Heart left ventricle (tissue), 16 donors: ENCODE results near the gene MET. TPM values are rescaled to one million over a fixed set of nuclear protein-coding genes. Genes with fewer than 3 reads are reported as not detected.

Experiments
- ATAC-seq, 4 donors: fragments of 200-7000 bp; cut with Tn5 transposase; one replicate each; pipeline ENCODE4 v1.9.1; 2020 to 2022; ENCODE audit warnings: moderate library complexity in 4 of 4, mild to moderate bottlenecking in 3 of 4, moderate number of reproducible peaks in 1 of 4
- DNase-seq, 5 donors: peaks; one replicate each; pipeline ENCODE4 v3.0.0-alpha.2; 2020
- H3K27ac ChIP-seq, 12 donors: fragments of 200-600 bp; sonication (generic) in 4 of 12; one replicate each; pipeline versions ENCODE4 v1.5.0 to v1.8.0; 2016 to 2022; ENCODE audit warnings: mild to moderate bottlenecking in 2 of 12
- H3K27me3 ChIP-seq, 9 donors: fragments of 200-600 bp; sonication (generic) in 2 of 9; one replicate each; pipeline versions ENCODE4 v1.5.1 to v1.8.0; 2016 to 2022; ENCODE audit warnings: mild to moderate bottlenecking in 3 of 9
- H3K36me3 ChIP-seq, 9 donors: fragments of 200-600 bp; sonication (generic) in 2 of 9; one replicate each; pipeline versions ENCODE4 v1.5.0 to v1.8.0; 2018 to 2022; ENCODE audit warnings: mild to moderate bottlenecking in 2 of 9
- H3K4me1 ChIP-seq, 12 donors: fragments of 200-600 bp; sonication (generic) in 4 of 12; one replicate each; pipeline versions ENCODE4 v1.5.0 to v1.8.0; 2016 to 2022; ENCODE audit warnings: mild to moderate bottlenecking in 3 of 12
- H3K4me3 ChIP-seq, 12 donors: fragments of 200-600 bp; sonication (generic) in 4 of 12; one replicate each; pipeline versions ENCODE4 v1.5.0 to v1.8.0; 2017 to 2022; ENCODE audit warnings: mild to moderate bottlenecking in 9 of 12, moderate library complexity in 4 of 12
- H3K9me3 ChIP-seq, 12 donors: fragments of 200-600 bp; sonication (generic) in 4 of 12; one replicate each; pipeline versions ENCODE4 v1.5.0 to v1.8.0; 2016 to 2022; ENCODE audit warnings: mild to moderate bottlenecking in 1 of 12
- POLR2A ChIP-seq, 2 donors: fragments of 450-650 bp; IDR thresholded peaks; one replicate each; pipeline ENCODE4 v1.6.1; 2017; ENCODE audit warnings: antibody characterized with exemption in 2 of 2, mild to moderate bottlenecking in 2 of 2, moderate library complexity in 2 of 2
- WGBS, 4 donors: extraction: QIAGEN DNeasy Blood & Tissue Kit in 2 of 4; methylation state at CpG; one replicate each; pipeline versions ENCODE4 v1.1.5 to v1.1.7; 2013 to 2018; 5-methylcytosine and 5-hydroxymethylcytosine counted together
- intact Hi-C, 10 donors: fragments of 100-400 bp; cut with DNase I; formaldehyde crosslinking; loops; one replicate each; pipeline versions ENCODE4 v1.11.1 to v1.14.2; 2022
- polyA plus RNA-seq, 2 donors: library from polyadenylated mRNA; stranded (reverse); fragments of 200-250 nt; gene quantifications; one replicate each; pipeline ENCODE4 v1.2.3, GENCODE V29; 2013
- total RNA-seq, 9 donors: library from RNA; depleted of rRNA in 2 of 9; stranded (reverse); fragments of >200 nt in 2 of 9; fragmentation: NEBNext Ultra II Directional in 3 of 9; extraction: Animal tissue kit (Norgen Biotek cat#: 25700) in 3 of 9; gene quantifications; one replicate each; pipeline versions ENCODE4 v1.1.0 to v1.2.4, GENCODE V29; 2016 to 2023
- TF ChIP-seq, protein P1 (sequence below), 12 donors: fragments of 200-600 bp; sonication (generic) in 4 of 12; IDR thresholded peaks; one replicate each; pipeline versions ENCODE4 v1.5.0 to v1.8.0; 2018 to 2022; ENCODE audit warnings: antibody characterized with exemption in 12 of 12, mild to moderate bottlenecking in 5 of 12
- donor health status: ischemic (EF 13 %, LVEDD 7.1; RV severe dilation, severe dysfunction).
- donor health status: healthy with polysubstance abuse.
- donor health status: DM: no; HTN: yes; CAD: no.
- donor health status: DM: no; HTN: no; CAD: no.
- donor health status: ischemic (EF 25% LVEDD 6.9; RV normal size, moderate dysfunction).
- donor health status: ischemic (EF 25% LVEDD 5.7; RV mildly dilated, moderate dysfunction).
- donor health status: healthy.
- donor health status: DM: yes; HTN: yes; CAD: no.
- donor health status: ischemic (EF 35%, LVEDD 5.7; RV mildly dilated, moderate dysfunction).
- donor health status: nonischemic (EF 11% LVEDD 7.7; RV severe dilation, severe dysfunction).
- donor health status: DM: yes; HTN: yes; CAD: no.
- donor health status: PGD.
- donor health status: ischemic (EF 29% LVEDD 5.4; RV normal size, mild dysfunction).
- donor health status: nonischemic (EF 23%, LVEDD 6.1; RV moderate dilation, normal function).

The MET gene
- total and polyA plus RNA-seq, 11 donors: 2.4 to 29.7 (median 14.3) TPM

DNA sequence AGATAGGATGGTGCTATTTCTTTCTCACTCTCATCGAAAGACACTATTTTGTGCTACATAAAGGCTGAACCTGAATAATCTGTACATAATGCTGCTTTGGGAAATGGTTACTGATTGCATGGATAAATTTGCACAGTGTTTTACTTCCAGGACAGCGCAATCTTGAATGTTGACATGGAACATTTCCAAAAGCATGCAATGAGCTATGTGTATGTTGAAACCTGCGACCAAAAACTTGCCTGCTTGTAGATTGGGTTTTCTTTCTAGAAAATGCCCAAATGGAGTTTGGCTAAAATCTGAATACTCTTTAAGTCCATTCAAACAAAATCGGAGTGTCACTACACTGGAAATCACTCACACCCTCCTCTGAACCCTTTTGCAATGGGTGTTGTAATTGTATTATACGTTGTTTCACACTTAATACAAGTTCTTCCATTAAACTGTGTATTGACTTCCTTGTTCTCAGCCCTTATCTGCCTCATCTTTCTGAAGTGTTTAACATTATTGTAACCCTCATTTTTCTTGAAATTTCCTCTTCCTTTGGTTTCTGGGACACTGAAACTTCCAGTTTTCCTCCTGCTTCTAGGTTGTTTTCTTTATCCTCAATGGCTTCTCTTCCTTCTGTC lies 116.7 kb downstream of the MET start:
- DNase-seq: no peak
- no peak for TF ChIP-seq POLR2A (IDR thresholded peaks at IDR 0.05)
- TF ChIP-seq, protein P1, sequence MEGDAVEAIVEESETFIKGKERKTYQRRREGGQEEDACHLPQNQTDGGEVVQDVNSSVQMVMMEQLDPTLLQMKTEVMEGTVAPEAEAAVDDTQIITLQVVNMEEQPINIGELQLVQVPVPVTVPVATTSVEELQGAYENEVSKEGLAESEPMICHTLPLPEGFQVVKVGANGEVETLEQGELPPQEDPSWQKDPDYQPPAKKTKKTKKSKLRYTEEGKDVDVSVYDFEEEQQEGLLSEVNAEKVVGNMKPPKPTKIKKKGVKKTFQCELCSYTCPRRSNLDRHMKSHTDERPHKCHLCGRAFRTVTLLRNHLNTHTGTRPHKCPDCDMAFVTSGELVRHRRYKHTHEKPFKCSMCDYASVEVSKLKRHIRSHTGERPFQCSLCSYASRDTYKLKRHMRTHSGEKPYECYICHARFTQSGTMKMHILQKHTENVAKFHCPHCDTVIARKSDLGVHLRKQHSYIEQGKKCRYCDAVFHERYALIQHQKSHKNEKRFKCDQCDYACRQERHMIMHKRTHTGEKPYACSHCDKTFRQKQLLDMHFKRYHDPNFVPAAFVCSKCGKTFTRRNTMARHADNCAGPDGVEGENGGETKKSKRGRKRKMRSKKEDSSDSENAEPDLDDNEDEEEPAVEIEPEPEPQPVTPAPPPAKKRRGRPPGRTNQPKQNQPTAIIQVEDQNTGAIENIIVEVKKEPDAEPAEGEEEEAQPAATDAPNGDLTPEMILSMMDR (IDR thresholded peaks at IDR 0.05): no peak
- H3K27ac ChIP-seq: no peak overlapping the region

DNA sequence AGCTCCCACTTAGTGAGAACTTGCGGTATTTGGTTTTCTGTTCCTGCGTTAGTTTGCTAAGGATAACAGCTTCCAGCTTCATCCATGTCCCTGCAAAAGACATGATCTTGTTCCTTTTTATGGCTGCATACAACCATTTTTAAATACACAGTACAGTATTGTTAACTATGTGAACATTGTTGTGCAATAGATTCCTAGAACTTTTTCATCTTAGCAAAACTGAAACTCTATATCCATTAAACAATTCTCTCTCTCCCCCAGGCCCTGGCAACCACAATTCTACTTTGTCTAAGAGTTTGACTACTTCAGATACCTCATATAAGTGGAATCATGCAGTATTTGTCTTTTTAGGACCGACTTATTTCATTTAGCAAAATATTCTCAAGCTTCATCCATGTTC lies 118.0 kb downstream of the MET start:
- Histone ChIP-seq H3K36me3 (no peaks in the 10 kb centered on the region), H3K27ac (no peak overlapping the region), H3K9me3 (no peaks in the 10 kb centered on the region), H3K27me3 (no peaks in the 10 kb centered on the region), H3K4me3 (no peak overlapping the region), H3K4me1 (peaks cover 0 to 5% (median 0%) of the 10 kb centered on the region in 12 donors)
- no peak for ATAC-seq
- 92 to 99% (median 95%) methylated on average over 3 of the region's 3 CpGs for WGBS, 4 donors
- TF ChIP-seq, protein P1 (IDR thresholded peaks at IDR 0.05): no peak
- no peak for TF ChIP-seq POLR2A (IDR thresholded peaks at IDR 0.05)
- no peak for DNase-seq
- intact Hi-C loops: loop anchor here in 1 of 10 donors (5.0 kb wide), 1 partner anchor 113 kb away; no protein-coding TSS in a partner anchor

More for the DNA sequence above, 116.7 kb downstream of the MET start:
- no peak for ATAC-seq
- intact Hi-C loops: loop anchor here in 3 of 10 donors (5.0 kb wide), 2 partner anchors 116 to 196 kb away; partner anchors contain the start of gene MET (in 3 of the 3)
- Histone ChIP-seq H3K36me3 (no peaks in the 10 kb centered on the region), H3K4me1 (peaks cover 0 to 5% (median 0%) of the 10 kb centered on the region in 12 donors), H3K9me3 (no peaks in the 10 kb centered on the region), H3K27me3 (no peaks in the 10 kb centered on the region), H3K4me3 (no peak overlapping the region)
- WGBS, 4 donors: 85 to 92% (median 90%) methylated on average over 5 of the region's 5 CpGs

DNA sequence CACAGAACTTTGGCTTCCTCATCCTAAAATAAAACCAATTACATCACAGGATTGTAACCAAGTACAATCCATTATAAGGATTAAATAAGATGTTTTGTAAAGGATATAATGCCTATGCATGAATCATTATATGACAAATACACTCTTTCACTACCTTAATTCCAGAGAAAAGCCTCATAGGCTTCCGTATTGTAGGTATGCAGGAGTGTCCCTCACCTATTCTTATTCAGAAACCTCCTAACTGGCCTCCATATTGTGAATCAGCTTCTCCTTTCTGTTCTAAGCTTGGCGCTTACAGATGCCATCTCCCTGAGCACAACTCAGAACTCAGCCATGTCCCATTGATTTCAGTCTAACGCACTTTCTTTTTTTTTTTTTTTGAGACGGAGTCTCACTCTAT lies 120.8 kb downstream of the MET start:
- H3K27ac ChIP-seq: no peak overlapping the region
- ATAC-seq (no peak), DNase-seq (no peak)
- no peaks in the 10 kb centered on the region for H3K9me3 ChIP-seq
- WGBS, 4 donors: 96 to 99% (median 97%) methylated on average over 4 of the region's 4 CpGs
- no peak for TF ChIP-seq POLR2A (IDR thresholded peaks at IDR 0.05)
- TF ChIP-seq, protein P1 (IDR thresholded peaks at IDR 0.05): no peak
- H3K4me3 ChIP-seq: no peak overlapping the region
- peaks cover 0 to 11% (median 0%) of the 10 kb centered on the region in 9 donors for H3K36me3 ChIP-seq
- peaks cover 0 to 6% (median 0%) of the 10 kb centered on the region in 12 donors for H3K4me1 ChIP-seq
- intact Hi-C loops: loop anchor here in 1 of 10 donors (5.0 kb wide), 1 partner anchor 116 kb away; no protein-coding TSS in a partner anchor
- no peaks in the 10 kb centered on the region for H3K27me3 ChIP-seq

DNA sequence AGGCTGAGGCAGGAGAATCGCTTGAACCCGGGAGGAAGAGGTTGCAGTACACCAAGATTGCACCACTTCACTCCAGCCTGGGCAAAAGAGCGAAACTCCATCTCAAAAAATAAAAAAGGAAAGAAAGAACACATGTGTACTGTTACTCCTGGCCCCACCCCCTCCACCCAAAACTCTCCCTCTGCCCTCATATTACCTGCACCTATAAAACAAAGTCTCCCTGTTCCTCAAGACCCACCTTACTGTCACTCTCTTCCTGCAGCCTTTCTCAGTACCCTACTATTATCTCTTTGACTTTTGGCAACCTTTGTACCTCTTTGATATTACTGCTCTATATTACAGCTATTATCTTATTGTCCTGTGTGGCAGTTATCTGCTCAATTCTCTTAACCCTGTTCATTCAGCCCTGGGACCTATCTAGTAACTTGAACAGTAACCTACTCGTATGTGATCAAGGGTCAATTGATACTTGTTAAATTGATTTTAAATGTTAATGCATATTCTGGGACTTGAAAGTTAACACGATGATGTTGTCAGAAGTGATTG lies 121.9 kb downstream of the MET start:
- WGBS, 4 donors: 91 to 94% (median 92%) methylated on average over 5 of the region's 5 CpGs

More for the DNA sequence above, 121.9 kb downstream of the MET start:
- Histone ChIP-seq H3K9me3 (no peaks in the 10 kb centered on the region), H3K27me3 (no peaks in the 10 kb centered on the region), H3K27ac (no peak overlapping the region), H3K36me3 (peaks cover 0 to 11% (median 0%) of the 10 kb centered on the region in 9 donors), H3K4me1 (peaks cover 0 to 11% (median 0%) of the 10 kb centered on the region in 12 donors), H3K4me3 (no peak overlapping the region)
- intact Hi-C loops: loop anchor here in 1 of 10 donors (5.0 kb wide), 1 partner anchor 117 kb away; no protein-coding TSS in a partner anchor
- DNase-seq (no peak), ATAC-seq (no peak)
- TF ChIP-seq POLR2A (IDR thresholded peaks at IDR 0.05): no peak
- TF ChIP-seq, protein P1 (IDR thresholded peaks at IDR 0.05): no peak
